ENCODE results near the gene DNAJB14.

Gene DNAJB14

DNA sequence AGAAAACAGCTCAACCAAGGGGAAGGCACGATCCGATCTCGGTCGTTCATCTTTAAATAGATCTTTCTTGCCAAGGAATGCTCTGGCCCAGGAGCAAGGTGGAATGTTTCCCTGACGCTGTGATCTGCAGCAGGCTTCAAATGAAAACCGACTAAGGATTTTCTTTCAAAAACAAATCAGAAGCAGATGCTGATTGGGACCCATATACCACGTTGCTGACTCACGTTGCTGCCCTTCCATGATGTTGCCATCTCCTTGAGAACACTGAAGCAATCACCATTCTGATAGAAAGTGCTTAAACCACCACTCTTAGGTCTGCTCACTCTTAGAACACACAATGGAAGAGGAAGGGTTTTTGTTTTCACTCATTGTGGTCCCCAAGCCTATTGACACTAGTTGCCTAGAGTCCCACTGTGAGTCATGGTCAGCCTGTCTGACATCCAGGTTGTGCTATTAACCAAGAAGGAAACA lies 78.3 kb downstream of the DNAJB14 start:
- peaks cover 0 to 72% (median 0%) of the 10 kb centered on the region in 11 experiments; a peak in 7 of 22 replicates for H3K36me3 ChIP-seq
- no peaks in the 10 kb centered on the region for H3K9me3 ChIP-seq (replicated peaks in 1 of 11)
- H3K4me2 ChIP-seq, result no peak overlapping the region

DNA sequence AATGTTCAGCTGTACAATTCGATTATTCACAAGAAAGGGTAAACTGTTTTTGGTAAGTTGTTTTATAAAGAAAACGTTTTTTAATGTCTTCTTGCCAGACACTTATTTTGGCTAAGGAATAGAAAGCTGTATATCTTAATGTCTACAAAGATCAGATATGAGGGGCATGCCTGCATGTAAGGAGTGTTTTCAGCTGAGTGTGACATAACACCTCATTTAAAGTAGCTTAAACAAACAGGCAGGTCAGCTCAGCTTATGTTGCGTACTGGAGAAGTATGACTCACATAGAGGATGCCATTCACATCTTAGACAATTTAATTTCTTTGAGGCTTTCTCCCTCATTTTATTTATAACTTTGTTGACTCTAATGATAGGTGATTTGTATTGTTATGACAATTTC lies 82.6 kb downstream of the DNAJB14 start:
- Histone ChIP-seq H3K4me2 (no peak overlapping the region), H3K4me1 (peaks cover 6 to 34% (median 16%) of the 10 kb centered on the region in 10 experiments), H4K20me1 (no peaks in the 10 kb centered on the region), H3K4me3 (no peak overlapping the region), H3K27ac (no peak overlapping the region), H3K9ac (no peak overlapping the region), H3K27me3 (no peaks in the 10 kb centered on the region), H3K36me3 (peaks cover 0 to 79% (median 0%) of the 10 kb centered on the region in 11 experiments; a peak in 7 of 22 replicates), H3K9me3 (replicated peaks in 1 of 11) (no peaks in the 10 kb centered on the region)
- no peak for TF ChIP-seq Cebpa-rat (IDR thresholded peaks at IDR 0.05)

More for the DNA sequence above, 78.3 kb downstream of the DNAJB14 start:
- TF ChIP-seq Cebpa-rat (IDR thresholded peaks at IDR 0.05), result no peak
- H3K4me1 ChIP-seq, result no peaks in the 10 kb centered on the region
- no peaks in the 10 kb centered on the region for H3K27me3 ChIP-seq
- H3K4me3 ChIP-seq, result no peak overlapping the region
- no peaks in the 10 kb centered on the region for H4K20me1 ChIP-seq
- no peak overlapping the region for H3K27ac ChIP-seq
- no peak overlapping the region for H3K9ac ChIP-seq

DNA sequence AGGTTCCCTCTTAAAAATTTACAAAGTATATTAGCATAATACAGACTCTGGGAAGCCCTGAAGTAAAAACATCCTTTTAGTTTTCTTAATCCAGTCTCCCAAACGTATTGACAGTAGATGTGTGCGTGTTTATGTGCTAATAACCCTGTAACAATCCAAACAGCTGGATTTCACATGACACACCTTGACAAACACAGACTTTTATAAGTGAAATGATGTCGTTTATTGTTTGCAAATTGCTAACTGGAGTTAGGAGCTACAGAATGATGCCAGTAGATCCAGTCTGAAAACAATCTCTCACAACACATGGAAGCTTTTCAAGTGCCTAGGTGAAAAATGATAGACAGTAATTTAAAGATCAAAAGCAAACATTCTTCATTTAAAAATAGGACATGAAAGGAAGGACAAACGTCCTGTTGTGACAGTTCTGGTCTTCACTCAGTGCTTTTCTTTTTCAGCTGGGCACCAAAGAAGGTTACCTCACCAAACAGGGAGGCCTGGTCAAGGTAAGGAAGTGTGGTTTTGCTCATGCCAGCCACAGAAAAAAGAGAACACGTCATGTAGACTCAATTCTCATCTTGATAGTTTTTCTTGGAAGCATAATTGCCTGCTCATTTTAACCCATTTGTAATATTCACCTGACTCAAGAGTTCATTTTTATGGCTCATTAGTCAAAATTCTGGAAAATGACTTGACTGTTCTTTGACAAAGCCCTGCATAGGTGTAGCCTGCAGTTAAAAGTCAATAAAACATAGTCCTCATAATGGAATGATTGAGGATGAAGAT lies 85.1 kb downstream of the DNAJB14 start:
- Histone ChIP-seq H3K36me3 (peaks cover 0 to 57% (median 0%) of the 10 kb centered on the region in 11 experiments; a peak in 7 of 22 replicates), H3K27me3 (no peaks in the 10 kb centered on the region), H3K4me1 (peaks cover 7 to 55% (median 37%) of the 10 kb centered on the region in 10 experiments), H3K4me2 (peak overlapping the region in 6 of 11 experiments; percentile 10 to 90 (median 44); a peak in 10 of 22 replicates), H3K9me3 (replicated peaks in 1 of 11) (no peaks in the 10 kb centered on the region), H3K27ac (peak overlapping the region in 2 of 11 experiments; percentile 15 to 23; a peak in 1 of 22 replicates), H4K20me1 (no peaks in the 10 kb centered on the region), H3K4me3 (no peak overlapping the region), H3K9ac (no peak overlapping the region)
- no peak for TF ChIP-seq Cebpa-rat (IDR thresholded peaks at IDR 0.05)

DNA sequence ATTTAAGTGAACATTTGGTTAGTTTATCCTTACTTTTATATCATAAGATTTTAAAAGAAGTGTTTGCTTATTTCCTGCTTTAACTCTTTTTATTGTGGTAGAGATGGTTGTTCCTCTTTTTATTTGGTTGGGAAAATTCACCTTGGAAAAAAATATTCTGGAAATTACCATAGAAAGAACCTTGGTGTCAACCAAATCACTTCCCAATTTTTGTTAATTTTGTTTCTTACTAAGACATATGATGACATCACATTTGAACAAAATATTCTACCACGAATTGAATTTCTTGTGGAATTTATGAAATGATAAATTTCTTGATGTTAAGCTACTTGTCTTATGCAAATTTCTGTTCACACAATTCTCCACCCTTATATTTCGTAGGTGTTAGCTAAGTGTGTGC lies 85.9 kb downstream of the DNAJB14 start:
- H3K27ac ChIP-seq, result no peak overlapping the region
- peaks cover 0 to 51% (median 0%) of the 10 kb centered on the region in 11 experiments; a peak in 6 of 22 replicates for H3K36me3 ChIP-seq
- no peaks in the 10 kb centered on the region for H3K27me3 ChIP-seq
- H3K4me1 ChIP-seq, result peaks cover 15 to 63% (median 44%) of the 10 kb centered on the region in 10 experiments
- no peak overlapping the region for H3K9ac ChIP-seq
- H4K20me1 ChIP-seq, result no peaks in the 10 kb centered on the region
- no peak for TF ChIP-seq Cebpa-rat (IDR thresholded peaks at IDR 0.05)
- no peaks in the 10 kb centered on the region for H3K9me3 ChIP-seq (replicated peaks in 1 of 11)
- peak overlapping the region in 4 of 11 experiments; percentile 62 to 90 (median 78); a peak in 6 of 22 replicates for H3K4me2 ChIP-seq
- H3K4me3 ChIP-seq, result no peak overlapping the region

GRCh38 chr4:99859618-99860017 lies 86.8 kb downstream of the DNAJB14 start:
- Histone ChIP-seq H3K36me3 (peaks cover 0 to 42% (median 0%) of the 10 kb centered on the region in 11 experiments; a peak in 4 of 22 replicates), H3K4me3 (no peak overlapping the region), H3K27ac (peak overlapping the region in 7 of 11 experiments; percentile 19 to 87 (median 81); a peak in 12 of 22 replicates), H3K4me1 (peaks cover 16 to 72% (median 53%) of the 10 kb centered on the region in 10 experiments), H3K9ac (peak overlapping the region in 2 of 11 experiments; percentile 6 to 35; a peak in 2 of 22 replicates), H4K20me1 (no peaks in the 10 kb centered on the region), H3K27me3 (no peaks in the 10 kb centered on the region), H3K4me2 (peak overlapping the region; percentile 20 to 90 (median 67); a peak in 21 of 22 replicates), H3K9me3 (replicated peaks in 1 of 11) (0 out of 22 replicates have a peak, but pooled peaks cover 0 to 2% (median 0%) of the 10 kb centered on the region in 11 experiments)
- no peak for TF ChIP-seq Cebpa-rat (IDR thresholded peaks at IDR 0.05)

DNA sequence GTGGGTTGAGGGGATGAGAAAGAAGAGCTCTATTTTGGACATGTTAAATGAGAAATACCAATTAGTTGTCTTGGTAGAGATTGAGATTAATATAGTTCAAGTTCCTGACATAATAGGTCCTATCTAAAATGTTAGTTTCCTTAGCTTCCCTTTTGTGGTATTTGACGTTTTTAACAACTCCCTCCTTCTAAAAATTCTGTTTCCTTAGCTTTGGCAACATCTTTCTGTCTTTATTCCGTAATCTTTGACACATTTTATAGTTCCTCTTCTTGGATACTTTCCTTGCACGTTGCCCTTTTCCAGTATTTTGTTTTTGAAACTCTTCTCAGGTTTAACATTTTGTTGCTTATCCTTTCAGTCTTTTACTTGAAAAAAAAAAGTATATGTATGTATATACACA lies 89.1 kb downstream of the DNAJB14 start:
- Histone ChIP-seq H3K4me3 (peak overlapping the region in 4 of 10 experiments; percentile 9 to 43 (median 24); a peak in 6 of 20 replicates), H3K4me1 (peaks cover 16 to 95% (median 58%) of the 10 kb centered on the region in 10 experiments), H3K27me3 (no peaks in the 10 kb centered on the region), H4K20me1 (no peaks in the 10 kb centered on the region), H3K36me3 (peaks cover 0 to 39% (median 0%) of the 10 kb centered on the region in 11 experiments; a peak in 3 of 22 replicates), H3K27ac (peak overlapping the region in 9 of 11 experiments; percentile 63 to 87 (median 79); a peak in 17 of 22 replicates), H3K9me3 (replicated peaks in 1 of 11) (0 out of 22 replicates have a peak, but pooled peaks cover 0 to 5% (median 0%) of the 10 kb centered on the region in 11 experiments), H3K4me2 (peak overlapping the region in 8 of 11 experiments; percentile 60 to 92 (median 86); a peak in 16 of 22 replicates), H3K9ac (peak overlapping the region in 6 of 11 experiments; percentile 63 to 73 (median 65); a peak in 11 of 22 replicates)
- no peak for TF ChIP-seq Cebpa-rat (IDR thresholded peaks at IDR 0.05)

DNA sequence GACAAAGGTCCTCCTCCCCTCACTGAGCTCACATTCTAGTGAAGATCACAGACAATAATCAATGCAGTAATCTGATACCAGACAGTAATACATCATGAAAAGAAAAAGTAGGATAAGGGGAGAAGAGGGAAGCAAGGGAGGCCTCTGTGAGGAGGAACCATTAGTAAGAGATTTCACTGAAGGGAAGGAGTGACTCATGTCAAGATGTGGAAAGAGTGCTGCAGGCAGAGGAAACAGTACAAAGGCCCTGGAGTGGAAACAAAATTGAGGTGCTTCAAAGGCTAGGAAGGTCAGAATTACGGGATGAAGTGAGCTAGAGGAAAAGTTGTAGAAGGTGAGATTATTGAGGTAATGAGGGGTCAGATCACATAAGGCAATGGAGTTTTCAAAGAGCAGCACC lies 90.3 kb downstream of the DNAJB14 start:
- Histone ChIP-seq H3K9me3 (replicated peaks in 1 of 11) (0 out of 22 replicates have a peak, but pooled peaks cover 0 to 5% (median 0%) of the 10 kb centered on the region in 11 experiments), H3K4me3 (peak overlapping the region in 5 of 10 experiments; percentile 9 to 43 (median 24); a peak in 6 of 20 replicates), H3K27me3 (no peaks in the 10 kb centered on the region), H3K36me3 (peaks cover 0 to 28% (median 0%) of the 10 kb centered on the region in 11 experiments; a peak in 3 of 22 replicates), H3K9ac (peak overlapping the region in 8 of 11 experiments; percentile 17 to 73 (median 64); a peak in 13 of 22 replicates), H3K4me1 (peaks cover 16 to 100% (median 55%) of the 10 kb centered on the region in 10 experiments), H3K27ac (peak overlapping the region in 10 of 11 experiments; percentile 54 to 87 (median 78); a peak in 20 of 22 replicates), H4K20me1 (no peaks in the 10 kb centered on the region), H3K4me2 (peak overlapping the region; percentile 31 to 92 (median 73); a peak in 21 of 22 replicates)
- TF ChIP-seq Cebpa-rat (IDR thresholded peaks at IDR 0.05), result peak in 4 of 11 experiments; percentile 24 to 40 (median 31); a peak in 4 of 22 replicates

DNA sequence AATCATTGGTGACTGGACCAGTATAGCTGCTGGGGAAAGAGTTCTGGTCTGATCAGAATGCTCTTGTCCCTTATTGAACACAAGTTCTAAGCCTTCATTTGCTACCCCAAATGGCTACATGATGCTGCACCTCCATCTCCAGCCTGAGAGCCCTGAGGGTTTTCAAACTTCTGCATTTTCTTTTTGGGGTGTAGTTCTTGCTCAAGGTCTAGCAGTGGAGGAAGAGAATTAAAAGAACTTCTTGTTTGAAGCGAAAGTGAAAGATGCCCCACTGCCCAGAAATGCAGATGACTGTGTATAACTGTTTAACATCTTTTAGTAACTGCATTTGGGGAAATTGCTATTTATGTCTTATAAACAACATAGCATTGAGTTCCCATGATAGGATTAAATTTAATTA lies 90.7 kb downstream of the DNAJB14 start:
- no peaks in the 10 kb centered on the region for H3K27me3 ChIP-seq
- TF ChIP-seq Cebpa-rat (IDR thresholded peaks at IDR 0.05), result peak in 1 of 11 experiments; percentile 41; a peak in 1 of 22 replicates
- H3K4me1 ChIP-seq, result peaks cover 16 to 100% (median 57%) of the 10 kb centered on the region in 10 experiments
- peak overlapping the region in 8 of 11 experiments; percentile 17 to 73 (median 64); a peak in 13 of 22 replicates for H3K9ac ChIP-seq
- peak overlapping the region in 10 of 11 experiments; percentile 54 to 87 (median 78); a peak in 20 of 22 replicates for H3K27ac ChIP-seq
- H3K4me3 ChIP-seq, result peak overlapping the region in 3 of 10 experiments; percentile 9 to 43 (median 28); a peak in 4 of 20 replicates
- no peaks in the 10 kb centered on the region for H4K20me1 ChIP-seq
- 0 out of 22 replicates have a peak, but pooled peaks cover 0 to 5% (median 0%) of the 10 kb centered on the region in 11 experiments for H3K9me3 ChIP-seq (replicated peaks in 1 of 11)
- peaks cover 0 to 26% (median 0%) of the 10 kb centered on the region in 11 experiments; a peak in 3 of 22 replicates for H3K36me3 ChIP-seq
- H3K4me2 ChIP-seq, result peak overlapping the region; percentile 31 to 92 (median 73); a peak in 21 of 22 replicates
